ENCODE results near the gene KDM3B. TPM values are rescaled to one million over a fixed set of nuclear protein-coding genes. Genes with fewer than 3 reads are reported as not detected.
A peak's percentile ranks its signal among the peaks of the same experiment; 100 is the strongest.
"Not testable (repeated sequence)": the region's sequence is repeated elsewhere in the genome, so short reads cannot be mapped to it uniquely, and the experiment has no call there.

Gene KDM3B
- polyA plus RNA-seq, 3 donors = 86.7 to 103 (median 101) TPM

DNA sequence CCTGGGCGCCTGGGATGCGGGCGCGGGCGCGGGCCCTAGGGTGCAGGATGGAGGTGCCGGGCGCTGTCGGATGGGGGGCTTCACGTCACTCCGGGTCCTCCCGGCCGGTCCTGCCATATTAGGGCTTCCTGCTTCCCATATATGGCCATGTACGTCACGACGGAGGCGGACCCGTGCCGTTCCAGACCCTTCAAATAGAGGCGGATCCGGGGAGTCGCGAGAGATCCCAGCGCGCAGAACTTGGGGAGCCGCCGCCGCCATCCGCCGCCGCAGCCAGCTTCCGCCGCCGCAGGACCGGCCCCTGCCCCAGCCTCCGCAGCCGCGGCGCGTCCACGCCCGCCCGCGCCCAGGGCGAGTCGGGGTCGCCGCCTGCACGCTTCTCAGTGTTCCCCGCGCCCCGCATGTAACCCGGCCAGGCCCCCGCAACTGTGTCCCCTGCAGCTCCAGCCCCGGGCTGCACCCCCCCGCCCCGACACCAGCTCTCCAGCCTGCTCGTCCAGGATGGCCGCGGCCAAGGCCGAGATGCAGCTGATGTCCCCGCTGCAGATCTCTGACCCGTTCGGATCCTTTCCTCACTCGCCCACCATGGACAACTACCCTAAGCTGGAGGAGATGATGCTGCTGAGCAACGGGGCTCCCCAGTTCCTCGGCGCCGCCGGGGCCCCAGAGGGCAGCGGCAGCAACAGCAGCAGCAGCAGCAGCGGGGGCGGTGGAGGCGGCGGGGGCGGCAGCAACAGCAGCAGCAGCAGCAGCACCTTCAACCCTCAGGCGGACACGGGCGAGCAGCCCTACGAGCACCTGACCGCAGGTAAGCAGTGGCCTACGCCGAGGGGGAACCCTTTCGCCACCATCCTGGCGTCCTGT lies 113.0 kb downstream of the KDM3B start, which contains the start of gene EGR1:
EGR1 (plus strand) TSS at position 219 of the 864 bp plus-strand sequence; CDS start at position 502, 283 bp downstream.
- DNase-seq = peak; percentile 95

DNA sequence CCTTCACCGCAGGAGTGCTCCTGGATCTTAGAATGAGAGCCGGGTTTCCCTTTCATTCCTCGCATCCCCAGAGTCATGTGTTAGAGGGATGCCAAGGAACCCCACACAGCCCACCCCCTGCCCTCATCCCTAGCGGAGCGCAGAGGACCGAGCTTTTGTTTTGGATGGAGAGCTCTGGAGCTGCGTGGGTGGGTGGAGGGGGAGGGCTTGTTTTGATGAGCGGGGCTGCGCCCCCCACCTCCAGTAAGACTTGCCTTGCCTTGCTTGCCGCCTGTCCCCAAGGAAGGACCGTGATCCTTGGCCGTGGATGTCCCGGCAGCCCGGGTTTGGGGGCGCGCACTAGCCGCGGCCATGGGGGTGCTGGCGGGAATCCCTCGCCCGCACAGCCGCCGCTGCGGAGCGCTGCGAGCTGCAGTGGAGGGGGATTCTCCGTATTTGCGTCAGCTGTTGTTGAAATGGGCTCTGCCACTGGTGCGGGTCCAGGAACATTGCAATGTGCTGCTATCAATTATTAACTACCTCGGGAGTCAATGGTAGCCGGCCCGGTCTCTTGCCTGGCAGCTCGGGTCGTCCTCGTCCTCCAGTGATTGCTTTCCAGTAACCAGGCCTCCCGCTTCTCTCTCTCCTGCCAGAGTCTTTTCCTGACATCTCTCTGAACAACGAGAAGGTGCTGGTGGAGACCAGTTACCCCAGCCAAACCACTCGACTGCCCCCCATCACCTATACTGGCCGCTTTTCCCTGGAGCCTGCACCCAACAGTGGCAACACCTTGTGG lies 113.8 kb downstream of the KDM3B start:
- DNase-seq = peak; percentile 50

DNA sequence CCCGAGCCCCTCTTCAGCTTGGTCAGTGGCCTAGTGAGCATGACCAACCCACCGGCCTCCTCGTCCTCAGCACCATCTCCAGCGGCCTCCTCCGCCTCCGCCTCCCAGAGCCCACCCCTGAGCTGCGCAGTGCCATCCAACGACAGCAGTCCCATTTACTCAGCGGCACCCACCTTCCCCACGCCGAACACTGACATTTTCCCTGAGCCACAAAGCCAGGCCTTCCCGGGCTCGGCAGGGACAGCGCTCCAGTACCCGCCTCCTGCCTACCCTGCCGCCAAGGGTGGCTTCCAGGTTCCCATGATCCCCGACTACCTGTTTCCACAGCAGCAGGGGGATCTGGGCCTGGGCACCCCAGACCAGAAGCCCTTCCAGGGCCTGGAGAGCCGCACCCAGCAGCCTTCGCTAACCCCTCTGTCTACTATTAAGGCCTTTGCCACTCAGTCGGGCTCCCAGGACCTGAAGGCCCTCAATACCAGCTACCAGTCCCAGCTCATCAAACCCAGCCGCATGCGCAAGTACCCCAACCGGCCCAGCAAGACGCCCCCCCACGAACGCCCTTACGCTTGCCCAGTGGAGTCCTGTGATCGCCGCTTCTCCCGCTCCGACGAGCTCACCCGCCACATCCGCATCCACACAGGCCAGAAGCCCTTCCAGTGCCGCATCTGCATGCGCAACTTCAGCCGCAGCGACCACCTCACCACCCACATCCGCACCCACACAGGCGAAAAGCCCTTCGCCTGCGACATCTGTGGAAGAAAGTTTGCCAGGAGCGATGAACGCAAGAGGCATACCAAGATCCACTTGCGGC lies 114.6 kb downstream of the KDM3B start:
- no peak for DNase-seq

DNA sequence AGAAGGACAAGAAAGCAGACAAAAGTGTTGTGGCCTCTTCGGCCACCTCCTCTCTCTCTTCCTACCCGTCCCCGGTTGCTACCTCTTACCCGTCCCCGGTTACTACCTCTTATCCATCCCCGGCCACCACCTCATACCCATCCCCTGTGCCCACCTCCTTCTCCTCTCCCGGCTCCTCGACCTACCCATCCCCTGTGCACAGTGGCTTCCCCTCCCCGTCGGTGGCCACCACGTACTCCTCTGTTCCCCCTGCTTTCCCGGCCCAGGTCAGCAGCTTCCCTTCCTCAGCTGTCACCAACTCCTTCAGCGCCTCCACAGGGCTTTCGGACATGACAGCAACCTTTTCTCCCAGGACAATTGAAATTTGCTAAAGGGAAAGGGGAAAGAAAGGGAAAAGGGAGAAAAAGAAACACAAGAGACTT lies 115.2 kb downstream of the KDM3B start:
- no peak for DNase-seq

DNA sequence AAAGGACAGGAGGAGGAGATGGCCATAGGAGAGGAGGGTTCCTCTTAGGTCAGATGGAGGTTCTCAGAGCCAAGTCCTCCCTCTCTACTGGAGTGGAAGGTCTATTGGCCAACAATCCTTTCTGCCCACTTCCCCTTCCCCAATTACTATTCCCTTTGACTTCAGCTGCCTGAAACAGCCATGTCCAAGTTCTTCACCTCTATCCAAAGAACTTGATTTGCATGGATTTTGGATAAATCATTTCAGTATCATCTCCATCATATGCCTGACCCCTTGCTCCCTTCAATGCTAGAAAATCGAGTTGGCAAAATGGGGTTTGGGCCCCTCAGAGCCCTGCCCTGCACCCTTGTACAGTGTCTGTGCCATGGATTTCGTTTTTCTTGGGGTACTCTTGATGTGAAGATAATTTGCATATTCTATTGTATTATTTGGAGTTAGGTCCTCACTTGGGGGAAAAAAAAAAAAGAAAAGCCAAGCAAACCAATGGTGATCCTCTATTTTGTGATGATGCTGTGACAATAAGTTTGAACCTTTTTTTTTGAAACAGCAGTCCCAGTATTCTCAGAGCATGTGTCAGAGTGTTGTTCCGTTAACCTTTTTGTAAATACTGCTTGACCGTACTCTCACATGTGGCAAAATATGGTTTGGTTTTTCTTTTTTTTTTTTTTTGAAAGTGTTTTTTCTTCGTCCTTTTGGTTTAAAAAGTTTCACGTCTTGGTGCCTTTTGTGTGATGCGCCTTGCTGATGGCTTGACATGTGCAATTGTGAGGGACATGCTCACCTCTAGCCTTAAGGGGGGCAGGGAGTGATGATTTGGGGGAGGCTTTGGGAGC lies 115.9 kb downstream of the KDM3B start:
- no peak for DNase-seq

DNA sequence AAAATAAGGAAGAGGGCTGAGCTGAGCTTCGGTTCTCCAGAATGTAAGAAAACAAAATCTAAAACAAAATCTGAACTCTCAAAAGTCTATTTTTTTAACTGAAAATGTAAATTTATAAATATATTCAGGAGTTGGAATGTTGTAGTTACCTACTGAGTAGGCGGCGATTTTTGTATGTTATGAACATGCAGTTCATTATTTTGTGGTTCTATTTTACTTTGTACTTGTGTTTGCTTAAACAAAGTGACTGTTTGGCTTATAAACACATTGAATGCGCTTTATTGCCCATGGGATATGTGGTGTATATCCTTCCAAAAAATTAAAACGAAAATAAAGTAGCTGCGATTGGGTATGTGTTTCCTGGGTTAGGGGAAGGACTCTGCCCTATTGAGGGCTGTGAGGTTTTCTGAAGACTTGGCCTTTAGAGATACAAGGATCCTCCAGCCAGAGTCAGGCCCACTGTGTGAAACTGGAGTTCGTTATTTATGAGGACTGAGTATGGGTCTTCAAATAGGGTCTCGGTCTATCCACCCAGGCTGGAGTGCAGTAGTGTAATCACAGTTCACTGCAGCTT lies 116.6 kb downstream of the KDM3B start:
- DNase-seq = peak; percentile 76

DNA sequence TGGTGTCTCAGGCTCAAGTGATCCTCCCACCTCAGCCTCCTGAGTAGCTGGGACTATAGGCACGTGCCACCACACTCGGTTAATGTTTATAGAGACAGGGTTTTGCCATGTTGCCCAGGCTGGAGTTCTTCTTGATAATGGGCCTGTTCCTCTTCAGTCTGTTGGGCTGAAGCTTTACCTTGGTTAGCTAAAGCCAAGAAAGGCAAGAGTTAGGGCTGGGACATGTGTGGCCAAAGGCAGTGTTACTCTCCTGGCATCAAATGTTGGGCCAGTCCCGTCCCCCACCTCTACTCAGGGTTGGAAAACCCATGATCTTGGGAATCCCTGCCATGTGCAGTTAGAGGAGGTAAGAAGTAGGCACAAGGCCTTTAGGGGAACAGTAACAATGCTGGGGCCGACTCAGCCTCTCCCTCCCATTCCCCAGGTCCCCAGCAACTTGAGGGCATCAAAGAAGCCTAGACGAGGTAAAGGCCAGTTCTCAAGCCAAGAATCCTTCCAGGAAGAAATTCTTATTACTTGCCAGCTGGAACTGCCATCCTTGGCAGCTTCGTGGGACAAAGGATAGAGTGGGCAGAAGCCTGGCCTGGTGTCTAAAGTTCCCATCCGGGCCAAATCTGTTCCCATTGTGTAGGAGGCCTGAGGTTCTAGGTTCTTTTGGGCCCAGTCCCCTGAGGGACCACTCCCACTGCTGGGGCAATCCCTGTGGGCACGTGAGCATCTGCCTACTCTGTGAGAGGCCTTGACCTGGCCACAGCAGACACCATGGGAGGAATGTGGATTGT lies 117.2 kb downstream of the KDM3B start:
- peak; percentile 83 for DNase-seq

DNA sequence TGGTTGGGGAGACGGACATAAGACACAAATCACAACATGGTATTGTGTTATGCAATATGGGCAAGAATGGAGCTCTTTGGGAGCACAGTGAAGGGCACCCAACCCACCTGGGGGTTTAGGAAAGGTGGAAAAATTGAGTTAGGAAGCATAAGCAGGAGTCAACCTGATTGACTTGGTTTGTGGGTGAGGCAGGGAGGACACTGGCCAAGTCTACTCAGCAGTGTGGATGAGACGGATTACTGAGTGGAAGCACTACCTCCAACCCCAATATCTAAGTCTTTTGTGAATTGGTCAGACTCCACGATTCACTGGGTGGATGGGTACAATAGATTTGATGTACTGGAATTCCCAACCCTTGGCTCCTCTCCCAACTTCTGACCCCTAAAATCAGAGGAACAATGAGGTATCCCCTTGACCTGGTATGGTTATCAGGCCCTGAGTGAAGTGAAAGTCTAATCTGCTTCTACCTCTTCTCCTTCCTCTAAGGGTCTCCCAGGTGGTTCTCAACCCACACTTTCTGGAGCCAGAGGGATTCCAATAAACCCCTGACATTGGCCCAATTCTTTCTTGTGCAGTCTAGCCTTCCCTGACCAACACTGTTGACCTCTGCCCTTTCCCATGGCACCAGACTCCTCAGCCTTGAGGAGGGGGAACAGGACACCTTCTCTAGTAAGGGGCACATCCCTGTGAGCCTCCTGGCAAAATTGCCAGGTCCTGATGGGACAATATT lies 118.0 kb downstream of the KDM3B start:
- DNase-seq = no peak

DNA sequence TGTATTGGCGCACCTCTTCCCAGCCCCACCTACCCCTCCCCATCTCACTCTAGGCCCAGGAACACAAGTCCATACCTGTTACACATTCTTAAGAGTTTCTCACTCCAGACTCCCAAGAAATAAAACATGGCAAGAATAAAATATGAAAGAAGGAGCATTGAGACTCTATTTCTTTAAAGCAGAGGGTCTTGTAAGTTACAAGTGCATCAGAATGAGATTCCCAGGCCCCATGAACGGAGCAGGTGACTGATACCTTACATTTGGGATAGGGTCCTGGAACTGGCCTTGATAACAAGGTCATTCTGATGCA lies 118.5 kb downstream of the KDM3B start:
- DNase-seq = no peak

DNA sequence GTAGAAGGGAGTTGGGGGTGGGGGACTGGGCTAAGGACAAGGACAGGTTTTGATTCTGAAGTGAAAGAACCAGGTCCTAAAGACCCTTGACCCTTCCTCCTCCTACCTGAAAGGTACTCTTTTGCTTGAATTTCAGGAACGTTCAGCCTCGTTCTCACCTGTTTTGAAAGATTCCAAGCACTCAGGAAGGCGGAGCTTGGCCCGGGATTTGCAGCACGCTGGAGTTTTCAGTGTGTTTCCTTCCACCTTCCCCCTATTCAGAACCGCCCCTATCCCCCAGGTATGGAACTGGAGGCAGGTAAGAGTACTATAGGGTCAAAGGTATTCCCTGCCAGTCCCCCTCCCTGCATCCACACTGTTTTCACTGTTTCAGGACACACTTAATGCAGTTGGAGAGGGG lies 119.9 kb downstream of the KDM3B start:
- DNase-seq = no peak

DNA sequence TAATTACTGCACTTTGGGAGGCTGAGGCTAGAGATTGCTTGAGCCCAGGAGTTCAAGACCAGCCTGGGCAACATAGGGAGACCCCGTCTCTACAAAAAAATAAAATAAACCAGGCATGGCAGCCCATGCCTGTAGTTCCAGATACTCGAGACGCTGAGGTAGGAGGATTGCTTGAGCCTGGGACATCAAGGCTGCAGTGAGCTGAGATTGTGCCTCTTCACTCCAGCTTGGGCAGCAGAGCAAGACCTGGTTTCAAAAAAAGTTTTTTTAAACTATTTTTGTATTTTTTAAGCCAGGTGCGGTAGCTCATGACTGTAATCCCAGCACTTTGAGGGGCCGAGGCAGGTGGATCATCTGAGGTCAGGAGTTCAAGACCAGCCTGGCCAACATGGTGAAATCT lies 120.7 kb downstream of the KDM3B start:
- DNase-seq = not testable (repeated sequence)

DNA sequence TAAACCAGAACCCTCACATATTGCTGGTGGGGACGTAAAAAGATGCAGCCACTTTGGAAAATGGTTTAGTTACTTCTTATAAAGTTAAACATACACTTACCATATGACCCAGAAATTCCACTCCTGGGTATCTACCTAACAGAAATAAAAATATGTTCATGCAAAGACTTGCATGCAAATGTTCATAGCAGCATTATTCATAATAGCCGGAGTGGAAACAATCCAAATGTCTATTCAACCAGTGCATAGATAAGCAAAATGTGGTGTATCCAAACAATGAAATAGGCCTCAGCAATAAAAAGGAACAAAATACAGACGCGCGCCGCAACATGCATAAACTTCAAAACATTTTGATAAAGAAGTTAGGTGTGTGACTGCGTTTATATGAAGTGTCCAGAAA lies 124.4 kb downstream of the KDM3B start:
- no peak for DNase-seq

DNA sequence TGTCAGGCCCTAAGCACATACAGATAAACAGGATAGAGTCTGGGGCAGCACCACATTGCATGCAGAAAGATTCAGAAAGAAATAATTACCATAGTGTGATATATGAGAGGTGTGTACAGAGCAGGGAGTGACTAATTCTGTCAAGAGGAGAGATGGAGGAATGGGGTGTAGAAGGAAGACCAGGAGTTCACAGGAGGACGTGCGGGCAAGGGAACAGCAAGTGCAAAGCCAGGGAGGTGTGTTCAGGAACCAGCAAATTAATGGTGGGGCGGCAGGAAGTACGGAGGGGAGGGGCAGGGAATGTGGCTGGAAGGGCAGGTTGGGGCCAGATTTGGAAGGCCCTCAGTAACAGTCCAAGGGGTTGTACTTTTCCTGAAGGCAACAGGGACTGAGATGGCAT lies 130.2 kb downstream of the KDM3B start:
- no peak for DNase-seq

Other genes with a start within 250 kb of the KDM3B start
- 10 to 100 TPM; 16.8 to 26.5 (median 25.8) TPM for gene NME5, start 213.3 kb upstream of the KDM3B start, polyA plus RNA-seq (ENCODE audit: insufficient read length in 3 of 3)
- gene BRD8, start 174.1 kb upstream of the KDM3B start, polyA plus RNA-seq (ENCODE audit: insufficient read length in 3 of 3) = 100 to 1,000 TPM; 113 to 197 (median 169) TPM
- gene KIF20A, start 173.6 kb upstream of the KDM3B start, polyA plus RNA-seq (ENCODE audit: insufficient read length in 3 of 3) = 10 to 100 TPM; 40.5 to 50.7 (median 41.1) TPM
- 10 to 100 TPM; 56.0 to 66.7 (median 60.3) TPM for gene CDC23, start 139.4 kb upstream of the KDM3B start, polyA plus RNA-seq (ENCODE audit: insufficient read length in 3 of 3)
- gene GFRA3, start 78.1 kb upstream of the KDM3B start, polyA plus RNA-seq (ENCODE audit: insufficient read length in 3 of 3) = 1 to 10 TPM; 3.1 to 4.6 (median 3.2) TPM
- gene CDC25C, start 20.9 kb upstream of the KDM3B start, polyA plus RNA-seq (ENCODE audit: insufficient read length in 3 of 3) = 1 to 10 TPM; 7.5 to 9.0 (median 8.9) TPM
- 10 to 100 TPM; 31.6 to 39.7 (median 35.3) TPM for gene FAM53C, start 14.4 kb upstream of the KDM3B start, polyA plus RNA-seq (ENCODE audit: insufficient read length in 3 of 3)
- gene REEP2, start 86.4 kb downstream of the KDM3B start, polyA plus RNA-seq (ENCODE audit: insufficient read length in 3 of 3) = 10 to 100 TPM; 11.4 to 13.9 (median 12.7) TPM
- gene EGR1, start 112.8 kb downstream of the KDM3B start, polyA plus RNA-seq (ENCODE audit: insufficient read length in 3 of 3) = 10 to 100 TPM; 43.5 to 66.2 (median 58.3) TPM
- gene ETF1, start 190.6 kb downstream of the KDM3B start, polyA plus RNA-seq (ENCODE audit: insufficient read length in 3 of 3) = 10 to 100 TPM; 65.9 to 81.4 (median 74.4) TPM
- gene HSPA9, start 222.7 kb downstream of the KDM3B start, polyA plus RNA-seq (ENCODE audit: insufficient read length in 3 of 3) = 100 to 1,000 TPM; 280 to 340 (median 331) TPM

Data from renal pelvis (tissue), 4 donors.